HepG2 (cell line): ENCODE data around the gene CLCN1. TPM values are rescaled to one million over a fixed set of nuclear protein-coding genes. Genes with fewer than 3 reads are reported as not detected.

Source experiments
- EP300 ChIP-seq, 3 experiments: sonication (generic) in 1 of 3; formaldehyde crosslinking in 1 of 3; IDR thresholded peaks; 2 replicates each; pipeline versions ENCODE4 v1.5.1 to v1.6.1; 2011 to 2020; ENCODE audit warnings: low read depth in 2 of 3, low read length in 2 of 3, borderline replicate concordance in 1 of 3, improper control_type of control experiment in 1 of 3, mild to moderate bottlenecking in 1 of 3, missing genetic modification reagents in 1 of 3, moderate library complexity in 1 of 3
- FOXJ3 ChIP-seq: sonication (generic); formaldehyde crosslinking; IDR thresholded peaks from 2 replicates; pipeline ENCODE4 v1.4.0; 2020; ENCODE audit warnings: missing genetic modification reagents, mild to moderate bottlenecking, borderline replicate concordance
- HNRNPH1 ChIP-seq: fragments of 200-400 bp; formaldehyde crosslinking; optimal IDR thresholded peaks from 2 replicates; pipeline ENCODE3; 2017; ENCODE audit warnings: mild to moderate bottlenecking, low read depth, low read length
- JUNB ChIP-seq: sonication (generic); formaldehyde crosslinking; IDR thresholded peaks from 2 replicates; pipeline ENCODE4 v1.8.0; 2022; ENCODE audit warnings: missing genetic modification reagents, mild to moderate bottlenecking, borderline replicate concordance
- ZEB1 ChIP-seq: IDR thresholded peaks from 2 replicates; pipeline ENCODE4 v1.6.1; 2012; ENCODE audit warnings: mild to moderate bottlenecking, low read depth, inconsistent platforms; ENCODE audit not compliant: insufficient replicate concordance
- ZFYVE20 ChIP-seq: sonication (generic); formaldehyde crosslinking; IDR thresholded peaks from 2 replicates; pipeline ENCODE4 v1.8.0; 2023; ENCODE audit warnings: low read depth, mild to moderate bottlenecking, moderate library complexity, missing genetic modification reagents, borderline replicate concordance
- ZNF33B ChIP-seq: sonication (generic); formaldehyde crosslinking; IDR thresholded peaks from 2 replicates; pipeline ENCODE4 v1.5.1; 2020; ENCODE audit warnings: mild to moderate bottlenecking, missing genetic modification reagents
- ZNF441 ChIP-seq: sonication (generic); formaldehyde crosslinking; IDR thresholded peaks from 2 replicates; pipeline ENCODE4 v1.7.0; 2021; ENCODE audit warnings: missing genetic modification reagents, borderline replicate concordance
- polyA plus RNA-seq, 8 experiments: library from polyadenylated mRNA; depleted of rRNA in 3 of 8; stranded (reverse) in 7 of 8; unstranded in 1 of 8; fragments of >200 nt; fragmentation: Illumina TruSeq in 4 of 8; extraction: Trizol in 4 of 8; gene quantifications; 2 replicates each; pipeline versions ENCODE4 v1.2.1 to v1.2.3, GENCODE V29; 2011 to 2016; ENCODE audit warnings: low read depth in 4 of 8, missing spikeins in 1 of 8, mixed read lengths in 1 of 8; ENCODE audit not compliant: insufficient read depth in 1 of 8
- total RNA-seq, 5 experiments: library from RNA; depleted of rRNA; stranded (reverse); fragments of >200 nt; fragmentation: Illumina TruSeq; extraction: Trizol; gene quantifications; 2 replicates each; pipeline ENCODE4 v1.2.3, GENCODE V29; 2016; ENCODE audit warnings: low read depth in 1 of 5
- TF ChIP-seq, protein P1 (sequence below): IDR thresholded peaks from 2 replicates; pipeline ENCODE4 v1.6.1; 2016; ENCODE audit warnings: low read depth, missing genetic modification reagents, missing compliant biosample characterization
- TF ChIP-seq, protein P2 (sequence below): sonication (generic); formaldehyde crosslinking; IDR thresholded peaks from 2 replicates; pipeline ENCODE4 v1.9.0; 2022; ENCODE audit warnings: missing genetic modification reagents, mild to moderate bottlenecking, borderline replicate concordance
- TF ChIP-seq, protein P3 (sequence below): sonication (generic); formaldehyde crosslinking; IDR thresholded peaks from 2 replicates; pipeline ENCODE4 v1.4.0; 2020; ENCODE audit warnings: missing genetic modification reagents
- TF ChIP-seq, protein P4 (sequence below): sonication (generic); formaldehyde crosslinking; IDR thresholded peaks from 2 replicates; pipeline ENCODE4 v1.4.0; 2020; ENCODE audit warnings: missing genetic modification reagents, borderline replicate concordance

The CLCN1 gene
- total and polyA plus RNA-seq, 2 of the 13 experiments (the other 11 are each of a cell fraction or from before 2014, with no cell fraction given): 0.01 TPM; not detected in 1

DNA sequence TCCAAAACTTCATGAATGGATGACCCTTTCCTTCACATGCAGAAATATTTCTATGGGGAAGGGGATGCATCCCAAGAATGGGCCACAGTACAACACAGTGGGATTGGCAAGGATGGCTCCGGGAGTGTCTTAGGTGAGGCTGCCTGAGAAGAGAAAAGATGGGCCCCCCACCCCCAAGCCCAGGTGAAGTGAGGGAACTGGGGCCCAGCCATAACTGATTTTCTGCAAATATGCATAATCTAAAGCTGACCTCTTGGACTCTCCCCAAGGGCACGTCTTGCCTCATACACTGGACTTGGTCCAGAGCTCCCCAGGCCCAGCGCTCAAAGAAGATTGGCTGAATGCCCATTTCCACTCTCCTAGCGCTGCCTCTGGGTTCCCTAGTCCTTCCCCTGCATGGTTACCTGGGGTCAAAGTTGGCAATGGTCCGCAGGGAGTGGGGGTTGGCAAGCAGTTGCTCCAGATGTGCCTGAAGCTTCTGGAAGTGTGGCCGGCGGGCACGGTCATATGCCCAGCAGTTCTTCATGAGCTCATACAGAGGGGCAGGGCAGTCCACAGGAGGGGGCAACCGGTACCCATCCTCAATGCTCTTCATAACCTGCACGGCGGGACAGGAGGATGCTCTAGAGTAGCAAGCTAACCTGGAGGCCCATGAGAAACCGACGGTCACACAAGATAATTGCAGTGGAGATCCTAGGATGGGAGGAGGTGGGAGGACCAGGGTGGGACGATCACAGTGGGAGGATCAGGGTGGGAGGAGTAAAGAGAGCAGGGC, 77.5 kb downstream of the CLCN1 start (continued):
- TF ChIP-seq ZEB1 (peak; percentile 93), ZFYVE20 (no peak), ZNF441 (0 out of 2 replicates have a peak, but pooled peaks have one; percentile 49), HNRNPH1 (no peak), EP300 (IDR thresholded peaks at IDR 0.05; ENCODE audit: low read depth in 2 of 2, low read length in 2 of 2) (peak; percentile 58 to 85; a peak in 3 of 4 replicates), EP300 (CRISPR knock-in tag; IDR thresholded peaks at IDR 0.05; ENCODE audit: borderline replicate concordance) (peak; percentile 58; the same call in 1 of the 2 replicates), JUNB (CRISPR knock-in tag) (0 out of 2 replicates have a peak, but pooled peaks have one; percentile 18), ZNF33B (0 out of 2 replicates have a peak, but pooled peaks have one; percentile 66), FOXJ3 (CRISPR knock-in tag) (no peak)
- TF ChIP-seq, protein P1, sequence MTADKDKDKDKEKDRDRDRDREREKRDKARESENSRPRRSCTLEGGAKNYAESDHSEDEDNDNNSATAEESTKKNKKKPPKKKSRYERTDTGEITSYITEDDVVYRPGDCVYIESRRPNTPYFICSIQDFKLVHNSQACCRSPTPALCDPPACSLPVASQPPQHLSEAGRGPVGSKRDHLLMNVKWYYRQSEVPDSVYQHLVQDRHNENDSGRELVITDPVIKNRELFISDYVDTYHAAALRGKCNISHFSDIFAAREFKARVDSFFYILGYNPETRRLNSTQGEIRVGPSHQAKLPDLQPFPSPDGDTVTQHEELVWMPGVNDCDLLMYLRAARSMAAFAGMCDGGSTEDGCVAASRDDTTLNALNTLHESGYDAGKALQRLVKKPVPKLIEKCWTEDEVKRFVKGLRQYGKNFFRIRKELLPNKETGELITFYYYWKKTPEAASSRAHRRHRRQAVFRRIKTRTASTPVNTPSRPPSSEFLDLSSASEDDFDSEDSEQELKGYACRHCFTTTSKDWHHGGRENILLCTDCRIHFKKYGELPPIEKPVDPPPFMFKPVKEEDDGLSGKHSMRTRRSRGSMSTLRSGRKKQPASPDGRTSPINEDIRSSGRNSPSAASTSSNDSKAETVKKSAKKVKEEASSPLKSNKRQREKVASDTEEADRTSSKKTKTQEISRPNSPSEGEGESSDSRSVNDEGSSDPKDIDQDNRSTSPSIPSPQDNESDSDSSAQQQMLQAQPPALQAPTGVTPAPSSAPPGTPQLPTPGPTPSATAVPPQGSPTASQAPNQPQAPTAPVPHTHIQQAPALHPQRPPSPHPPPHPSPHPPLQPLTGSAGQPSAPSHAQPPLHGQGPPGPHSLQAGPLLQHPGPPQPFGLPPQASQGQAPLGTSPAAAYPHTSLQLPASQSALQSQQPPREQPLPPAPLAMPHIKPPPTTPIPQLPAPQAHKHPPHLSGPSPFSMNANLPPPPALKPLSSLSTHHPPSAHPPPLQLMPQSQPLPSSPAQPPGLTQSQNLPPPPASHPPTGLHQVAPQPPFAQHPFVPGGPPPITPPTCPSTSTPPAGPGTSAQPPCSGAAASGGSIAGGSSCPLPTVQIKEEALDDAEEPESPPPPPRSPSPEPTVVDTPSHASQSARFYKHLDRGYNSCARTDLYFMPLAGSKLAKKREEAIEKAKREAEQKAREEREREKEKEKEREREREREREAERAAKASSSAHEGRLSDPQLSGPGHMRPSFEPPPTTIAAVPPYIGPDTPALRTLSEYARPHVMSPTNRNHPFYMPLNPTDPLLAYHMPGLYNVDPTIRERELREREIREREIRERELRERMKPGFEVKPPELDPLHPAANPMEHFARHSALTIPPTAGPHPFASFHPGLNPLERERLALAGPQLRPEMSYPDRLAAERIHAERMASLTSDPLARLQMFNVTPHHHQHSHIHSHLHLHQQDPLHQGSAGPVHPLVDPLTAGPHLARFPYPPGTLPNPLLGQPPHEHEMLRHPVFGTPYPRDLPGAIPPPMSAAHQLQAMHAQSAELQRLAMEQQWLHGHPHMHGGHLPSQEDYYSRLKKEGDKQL: 0 out of 2 replicates have a peak, but pooled peaks have one; percentile 25
- TF ChIP-seq, protein P2, sequence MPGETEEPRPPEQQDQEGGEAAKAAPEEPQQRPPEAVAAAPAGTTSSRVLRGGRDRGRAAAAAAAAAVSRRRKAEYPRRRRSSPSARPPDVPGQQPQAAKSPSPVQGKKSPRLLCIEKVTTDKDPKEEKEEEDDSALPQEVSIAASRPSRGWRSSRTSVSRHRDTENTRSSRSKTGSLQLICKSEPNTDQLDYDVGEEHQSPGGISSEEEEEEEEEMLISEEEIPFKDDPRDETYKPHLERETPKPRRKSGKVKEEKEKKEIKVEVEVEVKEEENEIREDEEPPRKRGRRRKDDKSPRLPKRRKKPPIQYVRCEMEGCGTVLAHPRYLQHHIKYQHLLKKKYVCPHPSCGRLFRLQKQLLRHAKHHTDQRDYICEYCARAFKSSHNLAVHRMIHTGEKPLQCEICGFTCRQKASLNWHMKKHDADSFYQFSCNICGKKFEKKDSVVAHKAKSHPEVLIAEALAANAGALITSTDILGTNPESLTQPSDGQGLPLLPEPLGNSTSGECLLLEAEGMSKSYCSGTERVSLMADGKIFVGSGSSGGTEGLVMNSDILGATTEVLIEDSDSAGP (CRISPR knock-in tag): peak; percentile 64
- TF ChIP-seq, protein P3, sequence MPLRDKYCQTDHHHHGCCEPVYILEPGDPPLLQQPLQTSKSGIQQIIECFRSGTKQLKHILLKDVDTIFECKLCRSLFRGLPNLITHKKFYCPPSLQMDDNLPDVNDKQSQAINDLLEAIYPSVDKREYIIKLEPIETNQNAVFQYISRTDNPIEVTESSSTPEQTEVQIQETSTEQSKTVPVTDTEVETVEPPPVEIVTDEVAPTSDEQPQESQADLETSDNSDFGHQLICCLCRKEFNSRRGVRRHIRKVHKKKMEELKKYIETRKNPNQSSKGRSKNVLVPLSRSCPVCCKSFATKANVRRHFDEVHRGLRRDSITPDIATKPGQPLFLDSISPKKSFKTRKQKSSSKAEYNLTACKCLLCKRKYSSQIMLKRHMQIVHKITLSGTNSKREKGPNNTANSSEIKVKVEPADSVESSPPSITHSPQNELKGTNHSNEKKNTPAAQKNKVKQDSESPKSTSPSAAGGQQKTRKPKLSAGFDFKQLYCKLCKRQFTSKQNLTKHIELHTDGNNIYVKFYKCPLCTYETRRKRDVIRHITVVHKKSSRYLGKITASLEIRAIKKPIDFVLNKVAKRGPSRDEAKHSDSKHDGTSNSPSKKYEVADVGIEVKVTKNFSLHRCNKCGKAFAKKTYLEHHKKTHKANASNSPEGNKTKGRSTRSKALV (CRISPR knock-in tag): no peak
- TF ChIP-seq, protein P4, sequence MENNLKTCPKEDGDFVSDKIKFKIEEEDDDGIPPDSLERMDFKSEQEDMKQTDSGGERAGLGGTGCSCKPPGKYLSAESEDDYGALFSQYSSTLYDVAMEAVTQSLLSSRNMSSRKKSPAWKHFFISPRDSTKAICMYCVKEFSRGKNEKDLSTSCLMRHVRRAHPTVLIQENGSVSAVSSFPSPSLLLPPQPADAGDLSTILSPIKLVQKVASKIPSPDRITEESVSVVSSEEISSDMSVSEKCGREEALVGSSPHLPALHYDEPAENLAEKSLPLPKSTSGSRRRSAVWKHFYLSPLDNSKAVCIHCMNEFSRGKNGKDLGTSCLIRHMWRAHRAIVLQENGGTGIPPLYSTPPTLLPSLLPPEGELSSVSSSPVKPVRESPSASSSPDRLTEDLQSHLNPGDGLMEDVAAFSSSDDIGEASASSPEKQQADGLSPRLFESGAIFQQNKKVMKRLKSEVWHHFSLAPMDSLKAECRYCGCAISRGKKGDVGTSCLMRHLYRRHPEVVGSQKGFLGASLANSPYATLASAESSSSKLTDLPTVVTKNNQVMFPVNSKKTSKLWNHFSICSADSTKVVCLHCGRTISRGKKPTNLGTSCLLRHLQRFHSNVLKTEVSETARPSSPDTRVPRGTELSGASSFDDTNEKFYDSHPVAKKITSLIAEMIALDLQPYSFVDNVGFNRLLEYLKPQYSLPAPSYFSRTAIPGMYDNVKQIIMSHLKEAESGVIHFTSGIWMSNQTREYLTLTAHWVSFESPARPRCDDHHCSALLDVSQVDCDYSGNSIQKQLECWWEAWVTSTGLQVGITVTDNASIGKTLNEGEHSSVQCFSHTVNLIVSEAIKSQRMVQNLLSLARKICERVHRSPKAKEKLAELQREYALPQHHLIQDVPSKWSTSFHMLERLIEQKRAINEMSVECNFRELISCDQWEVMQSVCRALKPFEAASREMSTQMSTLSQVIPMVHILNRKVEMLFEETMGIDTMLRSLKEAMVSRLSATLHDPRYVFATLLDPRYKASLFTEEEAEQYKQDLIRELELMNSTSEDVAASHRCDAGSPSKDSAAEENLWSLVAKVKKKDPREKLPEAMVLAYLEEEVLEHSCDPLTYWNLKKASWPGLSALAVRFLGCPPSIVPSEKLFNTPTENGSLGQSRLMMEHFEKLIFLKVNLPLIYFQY (CRISPR knock-in tag): peak; percentile 69; the same call in 1 of the 2 replicates
